AG09319 (cell line): ENCODE data around the gene DHRS2.
"Not testable (repeated sequence)": the region's sequence is repeated elsewhere in the genome, so short reads cannot be mapped to it uniquely, and the experiment has no call there.

Experiments used
- DNase-seq: peaks from one replicate; pipeline ENCODE4 v3.0.0-alpha.2; 2010; ENCODE audit warnings: low read depth; ENCODE audit errors: extremely low read depth
- CTCF ChIP-seq: IDR thresholded peaks from 2 replicates; pipeline ENCODE4 v1.5.1; 2011; ENCODE audit warnings: low read depth, mild to moderate bottlenecking, inconsistent platforms, low read length, moderate library complexity

The DHRS2 gene

GRCh38 chr14:23608454-23608853, 27.7 kb upstream of the DHRS2 start:
- TF ChIP-seq CTCF = no peak

GRCh38 chr14:23609001-23609400, 27.2 kb upstream of the DHRS2 start:
- no peak for TF ChIP-seq CTCF

More at GRCh38 chr14:23608454-23608853, 27.7 kb upstream of the DHRS2 start:
- DNase-seq = no peak

GRCh38 chr14:23609411-23610089, 26.6 kb upstream of the DHRS2 start:
- DNase-seq = not testable (repeated sequence)

More at GRCh38 chr14:23609001-23609400, 27.2 kb upstream of the DHRS2 start:
- no peak for DNase-seq

GRCh38 chr14:23610090-23610814, 25.9 kb upstream of the DHRS2 start:
- DNase-seq = no peak
- no peak for TF ChIP-seq CTCF

GRCh38 chr14:23610815-23611289, 25.3 kb upstream of the DHRS2 start:
- no peak for DNase-seq
- TF ChIP-seq CTCF = no peak

- no peak for TF ChIP-seq CTCF
These were observed 23.8 kb upstream of the DHRS2 start for GRCh38 chr14:23612354-23612732.

GRCh38 chr14:23612802-23613201, 23.4 kb upstream of the DHRS2 start:
- DNase-seq = no peak
- no peak for TF ChIP-seq CTCF

More at GRCh38 chr14:23612354-23612732, 23.8 kb upstream of the DHRS2 start:
- no peak for DNase-seq
